ENCODE data around the gene PRKCSH. TPM values are rescaled to one million over a fixed set of nuclear protein-coding genes. Genes with fewer than 3 reads are reported as not detected.
"Not testable (repeated sequence)": the region's sequence is repeated elsewhere in the genome, so short reads cannot be mapped to it uniquely, and the experiment has no call there.

PRKCSH gene
- total RNA-seq, 2 donors from 2014 or later: 454 to 459 TPM

- H3K9me3 ChIP-seq (ENCODE audit: control insufficient read depth, low read length): no peaks in the 10 kb centered on the region
- WGBS, 2 experiments (ENCODE audit: insufficient coverage in 1 of 2, insufficient read length in 1 of 2): 75 to 83% methylated on average over 7 to 9 of the region's 9 CpGs
- no peak for TF ChIP-seq CTCF (conservative IDR thresholded peaks at IDR 0.05)
- H3K27me3 ChIP-seq (ENCODE audit: control insufficient read depth, insufficient read depth, low read length, poor library complexity, severe bottlenecking): no peaks in the 10 kb centered on the region
- peak overlapping the region; percentile 44 for H3K27ac Mint-ChIP-seq
- H3K36me3 ChIP-seq (ENCODE audit: control insufficient read depth, insufficient read depth, low read length): peaks cover 4% of the 10 kb centered on the region
- no peak overlapping the region for H3K9ac ChIP-seq (ENCODE audit: extremely low read depth, low read length, poor library complexity, severe bottlenecking)
- H3K36me3 Mint-ChIP-seq (ENCODE audit: low read depth): peaks cover 53% of the 10 kb centered on the region
- H3K9me3 Mint-ChIP-seq: no peaks in the 10 kb centered on the region
- no peaks in the 10 kb centered on the region for H3K27me3 Mint-ChIP-seq (ENCODE audit: insufficient read depth)
- no peaks in the 10 kb centered on the region for H3K4me1 Mint-ChIP-seq
- no peak overlapping the region for H3K4me3 ChIP-seq (ENCODE audit: low read length)
- DNase-seq: no peak
- H3K27ac ChIP-seq (ENCODE audit: low read depth, low read length): no peak overlapping the region
- H3K4me1 ChIP-seq (ENCODE audit: control insufficient read depth, insufficient read depth, low read length): no peaks in the 10 kb centered on the region
- H3K4me3 Mint-ChIP-seq: no peak overlapping the region
Observed at GRCh38 chr19:11404588-11405222, 30.7 kb upstream of the PRKCSH start.

- Mint-ChIP-seq H3K27ac (no peak overlapping the region), H3K9me3 (no peaks in the 10 kb centered on the region), H3K36me3 (ENCODE audit: low read depth) (peaks cover 50% of the 10 kb centered on the region), H3K4me1 (no peaks in the 10 kb centered on the region), H3K4me3 (no peak overlapping the region), H3K27me3 (ENCODE audit: insufficient read depth) (no peaks in the 10 kb centered on the region)
- Histone ChIP-seq H3K9me3 (ENCODE audit: control insufficient read depth, low read length) (no peaks in the 10 kb centered on the region), H3K4me1 (ENCODE audit: control insufficient read depth, insufficient read depth, low read length) (no peaks in the 10 kb centered on the region), H3K4me3 (ENCODE audit: low read length) (no peak overlapping the region), H3K36me3 (ENCODE audit: control insufficient read depth, insufficient read depth, low read length) (peaks cover 4% of the 10 kb centered on the region), H3K27me3 (ENCODE audit: control insufficient read depth, insufficient read depth, low read length, poor library complexity, severe bottlenecking) (no peaks in the 10 kb centered on the region), H3K9ac (ENCODE audit: extremely low read depth, low read length, poor library complexity, severe bottlenecking) (no peak overlapping the region), H3K27ac (ENCODE audit: low read depth, low read length) (no peak overlapping the region)
- 50 to 76% methylated on average over 14 to 44 of the region's 44 CpGs for WGBS, 2 experiments (ENCODE audit: insufficient coverage in 1 of 2, insufficient read length in 1 of 2)
- peak; percentile 62 for TF ChIP-seq CTCF (conservative IDR thresholded peaks at IDR 0.05)
- DNase-seq: peak; percentile 88
Observed at GRCh38 chr19:11405846-11406643, 29.4 kb upstream of the PRKCSH start.

GRCh38 chr19:11406703-11407236, 28.7 kb upstream of the PRKCSH start:
- H3K4me3 Mint-ChIP-seq; H3K27me3 Mint-ChIP-seq (ENCODE audit: insufficient read depth); DNase-seq; H3K27ac ChIP-seq (ENCODE audit: low read depth, low read length); H3K27ac Mint-ChIP-seq; H3K9me3 ChIP-seq (ENCODE audit: control insufficient read depth, low read length); H3K4me1 Mint-ChIP-seq; H3K36me3 ChIP-seq (ENCODE audit: control insufficient read depth, insufficient read depth, low read length); H3K27me3 ChIP-seq (ENCODE audit: control insufficient read depth, insufficient read depth, low read length, poor library complexity, severe bottlenecking); H3K4me3 ChIP-seq (ENCODE audit: low read length); H3K4me1 ChIP-seq (ENCODE audit: control insufficient read depth, insufficient read depth, low read length); H3K9ac ChIP-seq (ENCODE audit: extremely low read depth, low read length, poor library complexity, severe bottlenecking); H3K9me3 Mint-ChIP-seq: not testable (repeated sequence)
- WGBS, 2 experiments (ENCODE audit: insufficient coverage in 1 of 2, insufficient read length in 1 of 2): 89 to 94% methylated on average over 11 to 12 of the region's 12 CpGs
- peaks cover 51% of the 10 kb centered on the region for H3K36me3 Mint-ChIP-seq (ENCODE audit: low read depth)
